RWPE1 (cell line): ENCODE measurements around the gene ROR1.

Source experiments
- CTCF ChIA-PET: fragments of 350-600 bp; sonication (Branson Sonifier 250); formaldehyde crosslinking; extraction: SDS; loops from one replicate; lab custom pipeline; 2021; lab: Yijun Ruan, JAX
- POLR2A ChIA-PET: fragments of 400-600 bp; formaldehyde crosslinking; extraction: SDS; loops from one replicate; lab custom pipeline; 2020; ENCODE audit warnings: antibody characterized with exemption; ENCODE audit not compliant: low non-redundant PET; lab: Yijun Ruan, JAX
- DNase-seq: peaks from one replicate; pipeline ENCODE4 v3.0.0; 2012; ENCODE audit warnings: low spot score
- H3K27ac ChIP-seq: fragments of 450-650 bp; 2 replicates; pipeline ENCODE4 v1.5.1; 2017
- TF ChIP-seq, protein P1 (sequence below): fragments of 450-650 bp; conservative IDR thresholded peaks from 2 replicates; pipeline ENCODE4 v1.5.1; 2017; ENCODE audit warnings: low read depth, mild to moderate bottlenecking

The ROR1 gene

GRCh38 chr1:64194168-64195080, 420.6 kb downstream of the ROR1 start:
- POLR2A ChIA-PET = no interaction called here
- CTCF ChIA-PET = interaction anchor here (0.6 kb wide), 1 partner anchor 566 kb away, joined by 4 read pairs; no protein-coding TSS in a partner anchor
- no peak for DNase-seq

DNA sequence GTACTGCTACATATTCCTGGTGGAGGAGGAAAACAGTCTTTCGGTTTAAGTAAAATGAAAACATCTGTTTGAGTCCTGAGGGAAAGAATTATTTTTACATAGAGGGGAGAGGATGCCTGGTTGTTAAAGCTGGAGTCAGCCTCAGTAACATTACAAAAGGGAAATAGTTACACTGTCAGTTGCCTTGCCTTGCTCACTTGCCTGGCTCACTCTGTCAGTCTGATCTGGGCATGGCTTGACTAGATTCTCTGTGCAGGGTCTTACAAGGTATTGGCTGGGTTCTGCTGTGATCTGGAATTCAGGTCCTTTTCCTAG, 421.2 kb downstream of the ROR1 start:
- H3K27ac ChIP-seq = no peak overlapping the region
- no peak for DNase-seq
- TF ChIP-seq, protein P1, sequence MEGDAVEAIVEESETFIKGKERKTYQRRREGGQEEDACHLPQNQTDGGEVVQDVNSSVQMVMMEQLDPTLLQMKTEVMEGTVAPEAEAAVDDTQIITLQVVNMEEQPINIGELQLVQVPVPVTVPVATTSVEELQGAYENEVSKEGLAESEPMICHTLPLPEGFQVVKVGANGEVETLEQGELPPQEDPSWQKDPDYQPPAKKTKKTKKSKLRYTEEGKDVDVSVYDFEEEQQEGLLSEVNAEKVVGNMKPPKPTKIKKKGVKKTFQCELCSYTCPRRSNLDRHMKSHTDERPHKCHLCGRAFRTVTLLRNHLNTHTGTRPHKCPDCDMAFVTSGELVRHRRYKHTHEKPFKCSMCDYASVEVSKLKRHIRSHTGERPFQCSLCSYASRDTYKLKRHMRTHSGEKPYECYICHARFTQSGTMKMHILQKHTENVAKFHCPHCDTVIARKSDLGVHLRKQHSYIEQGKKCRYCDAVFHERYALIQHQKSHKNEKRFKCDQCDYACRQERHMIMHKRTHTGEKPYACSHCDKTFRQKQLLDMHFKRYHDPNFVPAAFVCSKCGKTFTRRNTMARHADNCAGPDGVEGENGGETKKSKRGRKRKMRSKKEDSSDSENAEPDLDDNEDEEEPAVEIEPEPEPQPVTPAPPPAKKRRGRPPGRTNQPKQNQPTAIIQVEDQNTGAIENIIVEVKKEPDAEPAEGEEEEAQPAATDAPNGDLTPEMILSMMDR = no peak
- ChIA-PET POLR2A (no interaction called here), CTCF (no interaction called here)

More at GRCh38 chr1:64194168-64195080, 420.6 kb downstream of the ROR1 start:
- no peak overlapping the region for H3K27ac ChIP-seq
- TF ChIP-seq, protein P1 = no peak

GRCh38 chr1:64196074-64196870, 422.5 kb downstream of the ROR1 start:
- H3K27ac ChIP-seq = no peak overlapping the region
- TF ChIP-seq, protein P1 = no peak
- POLR2A ChIA-PET = no interaction called here
- DNase-seq = no peak
- CTCF ChIA-PET = no interaction called here

GRCh38 chr1:64197076-64197475, 423.3 kb downstream of the ROR1 start:
- H3K27ac ChIP-seq = no peak overlapping the region
- CTCF ChIA-PET = interaction anchor here (0.6 kb wide), 1 partner anchor 22 kb away, joined by 3 read pairs; no protein-coding TSS in a partner anchor
- DNase-seq = no peak
- TF ChIP-seq, protein P1 = no peak
- POLR2A ChIA-PET = no interaction called here

GRCh38 chr1:64199154-64199553, 425.3 kb downstream of the ROR1 start:
- H3K27ac ChIP-seq = no peak overlapping the region
- DNase-seq = no peak
- ChIA-PET CTCF (no interaction called here), POLR2A (no interaction called here)
- TF ChIP-seq, protein P1 = no peak

DNA sequence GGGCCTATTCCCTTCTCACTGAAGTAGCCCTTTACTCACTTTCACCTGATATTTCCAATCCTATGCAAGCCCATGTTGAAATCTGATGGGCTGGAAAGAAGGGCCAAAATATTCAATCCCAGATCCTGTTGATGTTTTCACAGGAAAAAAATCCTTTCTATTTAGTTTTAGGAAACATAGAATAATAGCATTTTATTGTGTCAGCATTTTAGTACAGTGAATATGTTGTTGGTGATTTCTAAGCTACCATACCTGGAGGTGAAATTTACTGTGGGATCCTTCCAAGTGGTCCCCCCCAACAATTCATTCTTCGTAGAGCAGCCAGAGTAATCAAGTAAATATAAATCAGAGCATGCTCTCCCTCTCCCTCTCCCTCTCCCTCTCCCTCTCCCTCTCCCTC, 426.2 kb downstream of the ROR1 start:
- ChIA-PET CTCF (no interaction called here), POLR2A (no interaction called here)
- H3K27ac ChIP-seq = no peak overlapping the region
- TF ChIP-seq, protein P1 = no peak
- no peak for DNase-seq
